HG03060 (cell line): ENCODE data around the gene FBRSL1.

Source experiments
- ATAC-seq: cut with Tn5 transposase; IDR thresholded peaks from one replicate; pipeline ENCODE4 v1.9.1; 2021; ENCODE audit warnings: low read depth, moderate number of reproducible peaks; ENCODE audit not compliant: unreplicated experiment

FBRSL1 gene

DNA sequence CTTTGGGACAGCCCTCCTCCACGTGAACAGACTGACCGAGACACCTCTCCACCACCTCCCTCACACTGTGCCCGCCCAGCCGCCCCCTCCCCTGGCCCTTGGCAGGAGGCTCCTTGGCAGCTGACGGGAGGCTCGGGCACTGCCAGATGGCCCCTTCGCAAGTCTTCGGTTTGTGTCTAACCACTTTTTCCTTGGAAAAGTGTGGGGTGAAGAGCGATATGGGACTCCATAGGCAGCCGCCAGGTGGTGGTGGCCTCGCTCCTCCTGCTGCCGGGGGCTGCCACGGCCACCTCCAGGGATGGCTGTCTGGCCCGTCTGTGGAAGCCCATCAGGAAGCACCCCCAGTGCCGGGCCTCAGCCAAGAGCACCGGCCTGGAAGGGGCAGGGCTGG lies 61.7 kb downstream of the FBRSL1 start:
- ATAC-seq = no peak

DNA sequence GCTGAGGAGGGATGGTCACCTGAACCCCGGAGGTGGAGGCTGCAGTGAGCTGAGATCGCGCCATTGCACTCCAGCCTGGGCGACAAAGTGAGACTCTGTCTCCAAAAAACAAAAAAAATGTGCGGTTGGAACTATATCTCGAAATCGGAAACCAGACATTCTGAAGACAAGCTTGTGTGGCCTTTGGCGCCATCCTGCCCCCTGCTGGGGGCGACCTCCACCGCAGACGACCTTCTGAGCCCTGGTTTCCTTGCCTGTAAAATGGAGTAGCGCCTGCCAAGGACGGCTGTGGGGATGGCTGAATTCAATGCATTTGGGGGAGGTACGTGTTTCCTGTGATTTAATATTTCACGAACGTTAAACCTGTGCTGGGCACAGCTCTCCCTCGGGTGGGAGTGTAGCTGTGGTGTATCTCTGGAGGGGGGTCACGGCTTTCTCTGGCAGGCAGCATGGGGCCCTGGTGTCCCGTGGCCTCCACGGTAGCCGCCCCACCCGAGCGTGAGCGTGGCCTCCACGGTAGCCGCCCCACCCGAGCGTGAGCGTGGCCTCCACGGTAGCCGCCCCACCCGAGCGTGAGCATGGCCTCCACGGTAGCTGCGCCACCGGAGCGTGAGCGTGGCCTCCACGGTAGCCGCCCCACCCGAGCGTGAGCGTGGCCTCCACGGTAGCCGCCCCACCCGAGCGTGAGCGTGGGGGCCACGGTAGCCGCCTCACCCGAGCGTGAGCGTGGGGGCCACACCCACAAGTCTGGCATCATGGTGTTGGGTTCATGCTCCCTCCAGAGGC lies 65.1 kb downstream of the FBRSL1 start:
- no peak for ATAC-seq

DNA sequence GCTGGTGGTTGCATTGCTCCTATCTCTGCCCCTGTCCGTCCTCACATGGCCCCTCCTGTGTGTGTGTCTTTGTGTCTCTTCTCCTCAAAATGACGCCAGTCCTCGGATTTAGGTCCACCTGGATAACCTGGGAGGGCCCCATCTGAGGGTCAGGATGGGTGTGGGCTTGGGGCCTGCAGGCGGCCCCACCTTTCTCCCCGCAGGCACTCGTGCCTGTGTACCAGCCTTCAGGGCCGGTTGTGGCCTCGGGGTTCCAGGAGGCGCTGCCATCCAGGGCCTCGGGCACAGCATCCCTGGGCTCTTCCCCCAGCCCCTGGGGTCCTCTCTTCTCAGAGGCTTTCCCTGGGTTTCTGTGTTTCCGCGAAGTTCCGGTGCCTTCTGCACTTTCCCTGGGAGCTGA lies 65.7 kb downstream of the FBRSL1 start:
- no peak for ATAC-seq

DNA sequence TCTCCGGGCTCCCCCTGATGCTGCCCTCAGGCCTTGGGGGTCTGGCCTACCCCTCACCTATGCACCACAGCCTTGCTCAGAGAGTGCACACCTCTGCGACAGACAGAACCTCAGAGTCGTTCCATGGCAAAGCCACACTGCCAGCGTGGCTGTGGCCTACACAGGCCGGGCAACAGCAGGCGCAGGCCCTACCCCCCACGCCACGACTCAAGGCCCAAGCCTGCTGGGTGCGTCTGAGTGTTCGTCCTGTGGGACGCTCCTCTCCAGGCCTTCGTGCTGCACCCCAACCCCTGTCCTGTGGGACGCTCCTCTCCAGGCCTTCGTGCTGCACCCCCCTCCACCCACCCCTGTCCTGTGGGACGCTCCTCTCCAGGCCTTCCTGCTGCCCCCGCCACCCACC lies 66.3 kb downstream of the FBRSL1 start:
- ATAC-seq = no peak

GRCh38 chr12:132556801-132557200 lies 66.8 kb downstream of the FBRSL1 start:
- ATAC-seq = no peak

DNA sequence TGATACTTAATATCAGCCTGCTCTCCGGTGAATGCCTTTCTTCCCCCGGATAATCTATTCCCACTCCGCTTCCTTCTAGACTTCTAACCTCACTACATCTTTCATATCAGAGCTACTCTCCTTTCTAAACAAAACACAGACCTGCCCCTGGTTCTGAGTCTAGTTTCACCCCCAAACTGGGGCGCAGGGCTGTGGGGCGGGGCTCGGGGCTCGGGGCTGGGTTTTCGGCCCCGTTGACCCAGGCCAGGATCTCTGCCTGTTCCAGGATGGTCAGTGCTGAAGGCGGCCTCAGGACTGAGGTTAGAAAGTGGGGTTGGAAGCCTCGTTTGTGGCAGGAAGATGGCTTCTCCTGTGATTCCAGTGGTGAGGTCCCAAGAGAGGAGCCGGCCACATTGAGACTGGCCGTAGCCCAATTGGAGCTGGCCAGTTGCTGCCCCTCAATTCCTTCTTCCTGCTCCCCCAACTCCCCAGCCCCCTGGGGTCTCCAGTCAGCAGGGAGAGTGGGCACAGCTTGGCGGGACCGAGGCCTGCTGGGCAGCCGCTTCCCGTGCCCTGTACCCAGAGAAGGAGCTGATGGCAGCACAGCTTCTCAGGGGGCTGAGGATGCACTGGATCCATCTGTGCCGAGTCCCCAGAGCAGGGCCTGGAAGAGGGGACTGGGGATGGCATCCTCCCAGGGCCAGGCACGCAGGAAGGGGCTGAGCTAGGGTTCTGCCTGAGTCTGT lies 67.5 kb downstream of the FBRSL1 start:
- no peak for ATAC-seq

DNA sequence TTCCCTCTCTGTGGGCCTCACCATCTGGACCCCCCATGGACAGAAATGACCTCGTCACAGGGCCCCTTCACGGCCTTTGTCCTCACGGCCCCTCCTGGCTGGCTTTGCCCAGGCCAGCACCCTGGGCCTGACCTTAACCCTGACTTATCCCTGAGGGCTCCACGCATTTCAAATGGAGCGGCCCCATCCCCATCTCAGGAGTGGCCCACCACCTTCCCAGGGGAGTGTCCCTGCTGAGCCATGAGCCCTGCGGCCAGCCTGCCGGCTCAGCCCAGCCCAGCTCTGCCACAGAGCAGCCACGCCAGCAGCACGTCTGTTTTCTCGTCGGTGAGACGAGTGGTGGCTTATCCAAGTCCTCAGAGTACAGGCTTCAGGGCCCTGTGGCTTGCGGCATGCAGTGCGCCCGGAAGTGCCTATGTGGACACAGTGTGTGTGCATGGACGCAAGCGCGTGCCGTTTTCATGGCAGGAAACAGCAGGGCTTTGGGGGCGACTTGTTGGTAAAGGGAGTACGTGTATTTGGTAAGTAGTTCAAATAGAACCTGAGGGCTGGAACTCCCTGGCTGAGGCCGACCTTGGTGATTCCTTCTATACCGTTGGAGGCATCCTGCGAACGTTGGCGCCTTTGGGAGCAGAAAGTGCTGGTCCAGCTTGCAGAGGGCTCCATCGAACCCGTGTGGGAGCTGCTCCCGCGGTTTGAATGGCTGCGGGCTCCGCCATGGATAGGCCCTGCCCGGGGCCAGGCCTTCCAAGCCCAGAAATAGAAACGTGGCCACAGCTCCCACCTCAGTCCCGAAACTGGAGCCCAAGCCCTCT lies 68.3 kb downstream of the FBRSL1 start:
- ATAC-seq = no peak

GRCh38 chr12:132558861-132559623 lies 69.1 kb downstream of the FBRSL1 start:
- no peak for ATAC-seq

- no peak for ATAC-seq
These were observed 69.9 kb downstream of the FBRSL1 start for GRCh38 chr12:132559652-132560363.

- ATAC-seq = no peak
These were observed 70.3 kb downstream of the FBRSL1 start for GRCh38 chr12:132560364-132560613.

DNA sequence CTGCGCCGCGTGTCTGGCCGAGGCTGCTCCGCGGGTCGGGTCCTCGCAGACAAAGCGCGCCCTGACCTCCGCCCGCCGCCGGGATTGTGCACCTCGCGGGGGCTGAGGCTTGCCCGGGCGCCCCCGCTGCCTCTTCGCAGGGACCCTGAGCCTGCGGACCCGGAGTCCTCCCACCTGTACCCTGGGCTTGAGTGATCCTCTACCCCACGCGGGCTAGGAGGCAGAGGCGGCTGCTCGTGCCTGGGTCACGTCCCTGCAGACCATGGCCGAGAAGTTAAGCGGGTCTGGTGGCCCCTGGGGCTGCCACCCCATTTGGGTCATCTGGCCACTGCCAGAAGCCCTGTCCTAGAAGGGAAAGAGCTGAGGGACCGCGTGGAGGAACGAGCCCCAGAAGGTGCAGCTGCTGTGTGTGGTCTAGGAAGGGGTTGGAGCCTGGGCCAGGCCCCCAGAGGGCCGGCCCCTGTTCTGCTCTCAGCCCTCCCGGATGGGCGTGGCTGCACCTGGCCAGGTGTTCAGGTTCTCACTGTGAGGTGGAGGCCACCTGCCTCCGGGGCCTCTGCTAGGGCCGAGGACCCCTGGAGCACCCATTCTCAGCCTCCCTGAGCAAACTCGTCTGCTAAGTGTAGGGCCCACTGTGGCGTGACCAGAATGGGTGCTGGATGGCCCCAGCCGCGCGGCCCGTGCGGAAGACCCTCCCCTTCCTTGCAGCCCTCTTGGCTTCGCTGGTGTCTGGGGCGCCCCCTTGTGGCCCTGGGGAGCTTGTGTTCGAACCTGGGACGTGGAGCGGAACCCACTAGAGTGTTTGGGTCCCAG lies 70.9 kb downstream of the FBRSL1 start:
- no peak for ATAC-seq
